OCI-LY7 (cell line): ENCODE results near the gene BCAP29.

ENCODE experiments used
- EZH2phosphoT487 ChIP-seq: fragments of 200-600 bp; sonication (generic); IDR thresholded peaks from 2 replicates; pipeline ENCODE4 v1.6.1; 2018; ENCODE audit warnings: low read depth, borderline replicate concordance, mild to moderate bottlenecking, mixed run types, antibody characterized with exemption, low read length, moderate library complexity, mixed read lengths
- TF ChIP-seq, protein P1 (sequence below): fragments of 200-600 bp; sonication (generic); conservative IDR thresholded peaks from 2 replicates; pipeline ENCODE4 v1.5.1; 2014; ENCODE audit warnings: mild to moderate bottlenecking, antibody characterized with exemption, low read length, moderate library complexity, mixed read lengths

DNA sequence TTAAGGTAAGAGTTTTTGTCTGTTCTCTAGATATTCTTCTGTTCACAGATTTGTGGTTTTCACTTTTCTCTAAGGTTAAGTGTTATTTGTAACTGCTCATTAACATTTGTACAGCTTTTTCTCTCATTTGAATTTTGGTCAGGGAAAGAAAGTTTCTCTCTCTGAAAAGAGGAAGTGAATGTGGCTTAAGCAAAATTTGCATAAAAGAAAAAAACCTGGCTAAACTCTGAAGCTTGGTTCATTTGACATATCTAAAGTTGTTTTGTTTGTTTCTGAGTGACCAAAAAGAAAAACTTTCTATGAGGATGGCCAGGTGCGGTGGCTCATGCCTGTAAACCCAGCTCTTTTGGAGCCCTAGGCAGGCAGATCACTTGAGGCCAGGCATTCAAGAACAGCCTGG is 58.5 kb downstream of the BCAP29 start:
- TF ChIP-seq, protein P1, sequence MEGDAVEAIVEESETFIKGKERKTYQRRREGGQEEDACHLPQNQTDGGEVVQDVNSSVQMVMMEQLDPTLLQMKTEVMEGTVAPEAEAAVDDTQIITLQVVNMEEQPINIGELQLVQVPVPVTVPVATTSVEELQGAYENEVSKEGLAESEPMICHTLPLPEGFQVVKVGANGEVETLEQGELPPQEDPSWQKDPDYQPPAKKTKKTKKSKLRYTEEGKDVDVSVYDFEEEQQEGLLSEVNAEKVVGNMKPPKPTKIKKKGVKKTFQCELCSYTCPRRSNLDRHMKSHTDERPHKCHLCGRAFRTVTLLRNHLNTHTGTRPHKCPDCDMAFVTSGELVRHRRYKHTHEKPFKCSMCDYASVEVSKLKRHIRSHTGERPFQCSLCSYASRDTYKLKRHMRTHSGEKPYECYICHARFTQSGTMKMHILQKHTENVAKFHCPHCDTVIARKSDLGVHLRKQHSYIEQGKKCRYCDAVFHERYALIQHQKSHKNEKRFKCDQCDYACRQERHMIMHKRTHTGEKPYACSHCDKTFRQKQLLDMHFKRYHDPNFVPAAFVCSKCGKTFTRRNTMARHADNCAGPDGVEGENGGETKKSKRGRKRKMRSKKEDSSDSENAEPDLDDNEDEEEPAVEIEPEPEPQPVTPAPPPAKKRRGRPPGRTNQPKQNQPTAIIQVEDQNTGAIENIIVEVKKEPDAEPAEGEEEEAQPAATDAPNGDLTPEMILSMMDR = no peak
- TF ChIP-seq EZH2phosphoT487 = no peak
